ENCODE data around the gene TRIM62. TPM values are rescaled to one million over a fixed set of nuclear protein-coding genes. Genes with fewer than 3 reads are reported as not detected.

Gene TRIM62
- polyA plus RNA-seq, 2 donors = 4.6 to 5.0 TPM

DNA sequence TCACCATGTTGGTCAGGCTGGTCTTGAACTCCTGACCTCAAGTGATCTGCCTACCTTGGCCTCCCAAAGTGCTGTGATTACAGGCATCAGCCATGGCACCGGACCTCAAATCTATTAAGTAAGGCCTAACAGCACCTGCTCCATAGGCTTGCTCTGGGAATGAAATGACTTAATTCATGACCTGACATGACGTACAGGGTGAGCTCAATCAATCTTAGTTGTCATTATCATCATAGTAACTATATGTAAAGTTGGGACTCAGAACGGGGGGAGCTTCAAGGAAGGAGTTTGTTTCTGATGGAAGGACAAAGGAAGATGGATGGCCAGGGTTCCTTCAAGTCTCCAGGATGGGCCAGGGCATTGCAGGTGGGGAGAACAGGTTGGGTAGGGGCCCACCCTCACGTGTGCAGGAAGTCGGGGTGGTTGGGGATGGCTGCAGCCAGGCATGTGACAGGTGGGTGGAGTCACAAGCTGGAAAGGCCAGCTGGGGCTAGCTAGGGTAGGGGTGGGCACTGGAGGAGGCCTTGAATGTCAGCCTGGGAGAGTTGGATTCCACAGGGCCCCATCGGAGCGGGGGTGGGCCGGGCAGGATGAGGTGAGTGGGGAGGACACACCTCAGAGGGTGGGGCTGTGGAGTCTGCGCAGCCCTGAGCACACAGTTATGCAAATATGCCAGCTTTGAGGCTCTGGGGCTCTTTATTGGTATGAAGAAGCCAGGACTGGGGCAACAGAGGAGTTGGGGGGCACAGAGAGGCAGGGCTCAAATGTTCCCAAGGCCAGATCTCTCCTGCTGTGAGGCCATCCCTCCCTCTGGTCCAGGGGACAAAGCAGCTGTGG, 9.6 kb downstream of the TRIM62 start:
- Histone ChIP-seq H3K4me3 (ENCODE audit: low read depth in 1 of 2, low read length in 2 of 2) (no peak overlapping the region), H3K27ac (ENCODE audit: low read depth in 2 of 2, low read length in 1 of 2) (no peak overlapping the region), H3K27me3 (ENCODE audit: control insufficient read depth in 1 of 2, insufficient read depth in 2 of 2, low read length in 2 of 2) (no peaks in the 10 kb centered on the region), H3K9me3 (ENCODE audit: control insufficient read depth in 2 of 2, insufficient read depth in 1 of 2, low read depth in 1 of 2, low read length in 1 of 2) (no peaks in the 10 kb centered on the region), H3K4me1 (ENCODE audit: control insufficient read depth in 2 of 2, insufficient read depth in 2 of 2, low read length in 1 of 2) (peaks cover 3 to 4% of the 10 kb centered on the region in 2 donors), H3K36me3 (ENCODE audit: control insufficient read depth in 2 of 2, insufficient read depth in 2 of 2, low read length in 1 of 2) (peaks cover 4 to 10% of the 10 kb centered on the region in 2 donors)
- 63 to 69% methylated on average over 8 of the region's 9 CpGs for WGBS, 2 donors

- no peak overlapping the region for H3K4me3 ChIP-seq (ENCODE audit: low read depth in 1 of 2, low read length in 2 of 2)
- H3K4me1 ChIP-seq (ENCODE audit: control insufficient read depth in 2 of 2, insufficient read depth in 2 of 2, low read length in 1 of 2) = peaks cover 0 to 4% of the 10 kb centered on the region in 2 donors
- WGBS, 2 donors = 86 to 87% methylated on average over 13 of the region's 13 CpGs
- H3K36me3 ChIP-seq (ENCODE audit: control insufficient read depth in 2 of 2, insufficient read depth in 2 of 2, low read length in 1 of 2) = peaks cover 4 to 11% of the 10 kb centered on the region in 2 donors
- H3K27ac ChIP-seq (ENCODE audit: low read depth in 2 of 2, low read length in 1 of 2) = no peak overlapping the region
- H3K9me3 ChIP-seq (ENCODE audit: control insufficient read depth in 2 of 2, insufficient read depth in 1 of 2, low read depth in 1 of 2, low read length in 1 of 2) = no peaks in the 10 kb centered on the region
- H3K27me3 ChIP-seq (ENCODE audit: control insufficient read depth in 1 of 2, insufficient read depth in 2 of 2, low read length in 2 of 2) = no peaks in the 10 kb centered on the region
Observed at GRCh38 chr1:33170351-33171274, 11.2 kb downstream of the TRIM62 start.

GRCh38 chr1:33169290-33170055, 12.4 kb downstream of the TRIM62 start:
- H3K36me3 ChIP-seq (ENCODE audit: control insufficient read depth in 2 of 2, insufficient read depth in 2 of 2, low read length in 1 of 2) = peaks cover 4 to 11% of the 10 kb centered on the region in 2 donors
- no peak overlapping the region for H3K4me3 ChIP-seq (ENCODE audit: low read depth in 1 of 2, low read length in 2 of 2)
- peaks cover 0 to 4% of the 10 kb centered on the region in 2 donors for H3K4me1 ChIP-seq (ENCODE audit: control insufficient read depth in 2 of 2, insufficient read depth in 2 of 2, low read length in 1 of 2)
- H3K9me3 ChIP-seq (ENCODE audit: control insufficient read depth in 2 of 2, insufficient read depth in 1 of 2, low read depth in 1 of 2, low read length in 1 of 2) = no peaks in the 10 kb centered on the region
- no peaks in the 10 kb centered on the region for H3K27me3 ChIP-seq (ENCODE audit: control insufficient read depth in 1 of 2, insufficient read depth in 2 of 2, low read length in 2 of 2)
- 72 to 74% methylated on average over 11 of the region's 11 CpGs for WGBS, 2 donors
- H3K27ac ChIP-seq (ENCODE audit: low read depth in 2 of 2, low read length in 1 of 2) = no peak overlapping the region

- no peak overlapping the region for H3K4me3 ChIP-seq (ENCODE audit: low read depth in 1 of 2, low read length in 2 of 2)
- no peaks in the 10 kb centered on the region for H3K9me3 ChIP-seq (ENCODE audit: control insufficient read depth in 2 of 2, insufficient read depth in 1 of 2, low read depth in 1 of 2, low read length in 1 of 2)
- H3K27me3 ChIP-seq (ENCODE audit: control insufficient read depth in 1 of 2, insufficient read depth in 2 of 2, low read length in 2 of 2) = no peaks in the 10 kb centered on the region
- peaks cover 4 to 11% of the 10 kb centered on the region in 2 donors for H3K36me3 ChIP-seq (ENCODE audit: control insufficient read depth in 2 of 2, insufficient read depth in 2 of 2, low read length in 1 of 2)
- no peak overlapping the region for H3K27ac ChIP-seq (ENCODE audit: low read depth in 2 of 2, low read length in 1 of 2)
- WGBS, 2 donors = 78 to 79% methylated on average over 11 of the region's 11 CpGs
- peaks cover 0 to 4% of the 10 kb centered on the region in 2 donors for H3K4me1 ChIP-seq (ENCODE audit: control insufficient read depth in 2 of 2, insufficient read depth in 2 of 2, low read length in 1 of 2)
Observed at GRCh38 chr1:33168556-33169289, 13.1 kb downstream of the TRIM62 start.

DNA sequence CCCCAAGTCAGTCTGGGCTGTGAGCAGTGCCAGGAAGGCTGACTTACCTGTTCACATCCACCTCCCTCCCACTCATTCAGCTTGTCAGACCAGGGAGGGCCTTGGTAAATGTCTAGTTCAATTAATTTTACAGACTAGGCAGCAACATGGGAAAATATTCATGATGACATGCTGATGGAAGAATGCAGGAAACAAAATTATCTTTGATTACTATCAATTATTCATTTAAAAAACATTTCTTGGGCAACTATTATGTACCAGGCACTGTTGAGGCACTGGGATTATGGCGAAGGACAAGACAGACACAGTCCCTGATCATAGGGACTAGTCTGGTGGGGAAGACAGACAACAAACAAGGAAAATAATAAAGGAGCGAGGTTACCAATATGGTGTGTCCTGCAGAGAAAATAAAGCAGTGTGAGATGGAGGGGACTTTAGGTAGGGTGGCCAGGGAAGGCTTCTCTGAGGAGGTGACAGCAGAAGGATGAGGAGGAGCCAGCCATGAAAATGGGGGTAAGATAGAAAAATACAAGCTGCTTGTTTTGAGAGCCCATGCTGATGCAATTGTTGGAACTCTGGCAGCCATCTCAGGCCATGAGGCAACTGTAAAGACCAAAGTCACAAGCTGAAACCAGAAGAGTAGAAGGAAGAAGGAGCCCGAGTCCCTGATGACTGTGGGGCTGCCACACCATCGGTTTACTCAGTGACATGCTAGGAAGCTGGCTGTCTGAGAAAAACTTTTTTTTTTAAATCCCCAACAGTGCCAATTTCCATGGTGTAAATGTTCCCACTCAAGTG, 14.0 kb downstream of the TRIM62 start:
- WGBS, 2 donors = 94 to 96% methylated on average over 4 of the region's 4 CpGs
- Histone ChIP-seq H3K27me3 (ENCODE audit: control insufficient read depth in 1 of 2, insufficient read depth in 2 of 2, low read length in 2 of 2) (no peaks in the 10 kb centered on the region), H3K27ac (ENCODE audit: low read depth in 2 of 2, low read length in 1 of 2) (no peak overlapping the region), H3K36me3 (ENCODE audit: control insufficient read depth in 2 of 2, insufficient read depth in 2 of 2, low read length in 1 of 2) (peaks cover 4 to 7% of the 10 kb centered on the region in 2 donors), H3K9me3 (ENCODE audit: control insufficient read depth in 2 of 2, insufficient read depth in 1 of 2, low read depth in 1 of 2, low read length in 1 of 2) (no peaks in the 10 kb centered on the region), H3K4me1 (ENCODE audit: control insufficient read depth in 2 of 2, insufficient read depth in 2 of 2, low read length in 1 of 2) (peaks cover 0 to 4% of the 10 kb centered on the region in 2 donors), H3K4me3 (ENCODE audit: low read depth in 1 of 2, low read length in 2 of 2) (no peak overlapping the region)

DNA sequence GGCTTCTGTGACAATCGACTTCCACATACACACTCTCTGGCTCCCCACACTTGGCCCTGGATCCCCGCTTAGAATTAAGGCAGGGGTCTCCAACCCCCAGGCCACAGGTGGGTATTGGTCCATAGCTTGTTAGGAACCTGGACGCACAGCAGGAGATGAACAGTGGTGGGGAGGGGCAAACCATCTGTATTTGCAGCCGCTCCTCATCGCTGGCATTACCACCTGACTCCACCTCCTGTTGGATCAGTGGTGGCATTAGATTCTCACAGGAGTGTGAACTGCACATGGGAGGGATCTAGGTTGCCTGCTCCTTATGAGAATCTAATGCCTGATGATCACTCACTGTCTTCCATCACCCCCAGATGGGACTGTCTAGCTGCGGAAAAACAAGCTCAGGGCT, 16.0 kb downstream of the TRIM62 start:
- Histone ChIP-seq H3K36me3 (ENCODE audit: control insufficient read depth in 2 of 2, insufficient read depth in 2 of 2, low read length in 1 of 2) (peaks cover 4 to 7% of the 10 kb centered on the region in 2 donors), H3K4me3 (ENCODE audit: low read depth in 1 of 2, low read length in 2 of 2) (no peak overlapping the region), H3K27ac (ENCODE audit: low read depth in 2 of 2, low read length in 1 of 2) (no peak overlapping the region), H3K9me3 (ENCODE audit: control insufficient read depth in 2 of 2, insufficient read depth in 1 of 2, low read depth in 1 of 2, low read length in 1 of 2) (no peaks in the 10 kb centered on the region), H3K27me3 (ENCODE audit: control insufficient read depth in 1 of 2, insufficient read depth in 2 of 2, low read length in 2 of 2) (no peaks in the 10 kb centered on the region), H3K4me1 (ENCODE audit: control insufficient read depth in 2 of 2, insufficient read depth in 2 of 2, low read length in 1 of 2) (peaks cover 0 to 6% of the 10 kb centered on the region in 2 donors)
- WGBS, 2 donors = 92 to 93% methylated on average over 6 of the region's 6 CpGs

DNA sequence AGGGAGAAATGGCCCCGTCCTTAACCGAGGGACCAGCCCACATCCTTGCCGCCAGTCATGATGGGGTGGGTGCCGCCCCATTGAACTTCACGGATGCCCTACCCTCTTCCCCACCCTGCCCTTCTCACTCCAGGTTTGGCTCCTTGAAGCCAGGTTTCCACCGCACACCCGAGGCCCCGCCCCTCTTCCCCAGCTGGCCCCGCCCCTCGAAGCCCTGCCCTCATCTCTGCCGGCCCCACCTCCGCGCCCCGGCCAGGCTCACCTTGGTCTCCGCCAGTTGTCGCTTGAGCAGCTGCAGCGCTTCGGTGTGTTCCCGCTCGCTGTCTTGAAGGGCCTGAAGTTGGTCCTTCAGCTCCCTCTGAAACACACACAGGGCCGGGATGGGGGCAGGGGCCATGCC, 16.6 kb downstream of the TRIM62 start:
- Histone ChIP-seq H3K36me3 (ENCODE audit: control insufficient read depth in 2 of 2, insufficient read depth in 2 of 2, low read length in 1 of 2) (peaks cover 4 to 7% of the 10 kb centered on the region in 2 donors), H3K4me1 (ENCODE audit: control insufficient read depth in 2 of 2, insufficient read depth in 2 of 2, low read length in 1 of 2) (peaks cover 0 to 6% of the 10 kb centered on the region in 2 donors), H3K27me3 (ENCODE audit: control insufficient read depth in 1 of 2, insufficient read depth in 2 of 2, low read length in 2 of 2) (no peaks in the 10 kb centered on the region), H3K27ac (ENCODE audit: low read depth in 2 of 2, low read length in 1 of 2) (no peak overlapping the region), H3K4me3 (ENCODE audit: low read depth in 1 of 2, low read length in 2 of 2) (no peak overlapping the region), H3K9me3 (ENCODE audit: control insufficient read depth in 2 of 2, insufficient read depth in 1 of 2, low read depth in 1 of 2, low read length in 1 of 2) (no peaks in the 10 kb centered on the region)
- WGBS, 2 donors = 85 to 89% methylated on average over 19 to 21 of the region's 21 CpGs

All from esophagus (tissue), 2 donors.